Uterus (tissue), 4 donors: Measurements from ENCODE around the gene TMEM131. TPM values are rescaled to one million over a fixed set of nuclear protein-coding genes. Genes with fewer than 3 reads are reported as not detected.

Experiments used
- DNase-seq, 2 donors: peaks; one replicate each; pipeline ENCODE4 v3.0.0-alpha.2; 2019 to 2020
- H3K27ac ChIP-seq, 2 donors: fragments of 200-600 bp; sonication (generic); 1 replicate in 1 of 2; 2 replicates in 1 of 2; pipeline ENCODE4 v1.5.1; 2016 to 2018
- H3K27me3 ChIP-seq, 2 donors: fragments of 200-600 bp; sonication (generic); one replicate each; pipeline ENCODE4 v1.5.1; 2018 to 2019; ENCODE audit warnings: control low read depth in 1 of 2
- H3K36me3 ChIP-seq, 2 donors: fragments of 200-600 bp; sonication (generic); one replicate each; pipeline ENCODE4 v1.5.1; 2019; ENCODE audit warnings: control low read depth in 1 of 2
- H3K4me1 ChIP-seq, 2 donors: fragments of 200-600 bp; sonication (generic); one replicate each; pipeline ENCODE4 v1.5.1; 2018 to 2019; ENCODE audit warnings: control low read depth in 1 of 2
- H3K4me3 ChIP-seq, 2 donors: fragments of 200-600 bp; sonication (generic); 1 replicate in 1 of 2; 2 replicates in 1 of 2; pipeline ENCODE4 v1.5.1; 2018 to 2019; ENCODE audit warnings: mild to moderate bottlenecking in 1 of 2
- H3K9me3 ChIP-seq, 2 donors: fragments of 200-600 bp; sonication (generic); one replicate each; pipeline ENCODE4 v1.5.1; 2019; ENCODE audit warnings: control low read depth in 1 of 2
- CTCF ChIP-seq, 4 experiments: fragments of 200-600 bp in 2 of 4; fragments of 450-650 bp in 2 of 4; sonication (generic) in 2 of 4; IDR thresholded peaks; one replicate each; pipeline ENCODE4 v1.5.1; 2016 to 2019; ENCODE audit warnings: antibody characterized with exemption in 4 of 4, mild to moderate bottlenecking in 2 of 4, moderate library complexity in 1 of 4
- POLR2A ChIP-seq, 2 donors: fragments of 450-650 bp; IDR thresholded peaks; one replicate each; pipeline ENCODE4 v1.6.1; 2016; ENCODE audit warnings: antibody characterized with exemption in 2 of 2, mild to moderate bottlenecking in 1 of 2, moderate library complexity in 1 of 2
- intact Hi-C: fragments of 100-400 bp; cut with DNase I; formaldehyde crosslinking; loops from one replicate; pipeline ENCODE4 v1.15.1; 2023; ENCODE audit warnings: low total_unique reads
- total RNA-seq, 4 donors: library from RNA; depleted of rRNA in 3 of 4; stranded (reverse); fragments of >200 nt in 3 of 4; gene quantifications; one replicate each; pipeline versions ENCODE4 v1.1.0 to v1.2.4, GENCODE V29; 2014 to 2023
- donor health status: DM: yes; HTN: yes; CAD: no.

The TMEM131 gene
- total RNA-seq, 4 donors from 2014 or later = 14.1 to 62.4 (median 35.4) TPM

GRCh38 chr2:97931858-97932225, 63.9 kb downstream of the TMEM131 start:
- no peaks in the 10 kb centered on the region for H3K27me3 ChIP-seq
- intact Hi-C loops = no loop called here
- no peak overlapping the region for H3K27ac ChIP-seq
- no peak for DNase-seq
- H3K36me3 ChIP-seq = no peaks in the 10 kb centered on the region
- no peak overlapping the region for H3K4me3 ChIP-seq
- no peak for TF ChIP-seq POLR2A (IDR thresholded peaks at IDR 0.05)
- TF ChIP-seq CTCF (IDR thresholded peaks at IDR 0.05) = no peak
- no peaks in the 10 kb centered on the region for H3K9me3 ChIP-seq
- peaks cover 5 to 9% of the 10 kb centered on the region in 2 donors for H3K4me1 ChIP-seq

GRCh38 chr2:97931118-97931857, 64.5 kb downstream of the TMEM131 start:
- intact Hi-C loops = no loop called here

GRCh38 chr2:97928591-97928990, 67.2 kb downstream of the TMEM131 start:
- intact Hi-C loops = no loop called here
- Histone ChIP-seq H3K27ac (no peak overlapping the region), H3K4me1 (peaks cover 0 to 5% of the 10 kb centered on the region in 2 donors), H3K27me3 (no peaks in the 10 kb centered on the region), H3K36me3 (no peaks in the 10 kb centered on the region), H3K4me3 (no peak overlapping the region), H3K9me3 (no peaks in the 10 kb centered on the region)
- DNase-seq = no peak
- no peak for TF ChIP-seq CTCF (IDR thresholded peaks at IDR 0.05)
- TF ChIP-seq POLR2A (IDR thresholded peaks at IDR 0.05) = no peak

More at GRCh38 chr2:97931118-97931857, 64.5 kb downstream of the TMEM131 start:
- Histone ChIP-seq H3K4me3 (no peak overlapping the region), H3K4me1 (peaks cover 5 to 6% of the 10 kb centered on the region in 2 donors), H3K36me3 (no peaks in the 10 kb centered on the region), H3K9me3 (no peaks in the 10 kb centered on the region), H3K27me3 (no peaks in the 10 kb centered on the region), H3K27ac (no peak overlapping the region)
- no peak for TF ChIP-seq CTCF (IDR thresholded peaks at IDR 0.05)
- no peak for TF ChIP-seq POLR2A (IDR thresholded peaks at IDR 0.05)
- DNase-seq = no peak

GRCh38 chr2:97926946-97927345, 68.8 kb downstream of the TMEM131 start:
- Histone ChIP-seq H3K27ac (no peak overlapping the region), H3K4me1 (peaks cover 0 to 5% of the 10 kb centered on the region in 2 donors), H3K4me3 (no peak overlapping the region), H3K9me3 (no peaks in the 10 kb centered on the region), H3K36me3 (no peaks in the 10 kb centered on the region), H3K27me3 (no peaks in the 10 kb centered on the region)
- TF ChIP-seq CTCF (IDR thresholded peaks at IDR 0.05) = no peak
- no peak for TF ChIP-seq POLR2A (IDR thresholded peaks at IDR 0.05)
- intact Hi-C loops = no loop called here
- DNase-seq = no peak

- H3K27ac ChIP-seq = no peak overlapping the region
- no peaks in the 10 kb centered on the region for H3K27me3 ChIP-seq
- H3K4me1 ChIP-seq = no peaks in the 10 kb centered on the region
- no peak for DNase-seq
- TF ChIP-seq CTCF (IDR thresholded peaks at IDR 0.05) (no peak), POLR2A (IDR thresholded peaks at IDR 0.05) (no peak)
- H3K9me3 ChIP-seq = no peaks in the 10 kb centered on the region
- no peak overlapping the region for H3K4me3 ChIP-seq
- intact Hi-C loops = no loop called here
- H3K36me3 ChIP-seq = no peaks in the 10 kb centered on the region
Observed at GRCh38 chr2:97924194-97924593, 71.6 kb downstream of the TMEM131 start.
